ENCODE measurements around the gene METTL17.

- no peak for TF ChIP-seq CTCF (conservative IDR thresholded peaks at IDR 0.05 in 1 of 2, IDR thresholded peaks at IDR 0.05 in 1 of 2; ENCODE audit: low read depth in 1 of 2, low read length in 2 of 2)
- no peak for TF ChIP-seq EZH2 (IDR thresholded peaks at IDR 0.05; ENCODE audit: low read length, missing control alignments)
These were observed 19.2 kb upstream of the METTL17 start for GRCh38 chr14:20970647-20970982.

Measured in fibroblast of lung (primary cell).